NCI-H128 (cell line): ENCODE results near the gene PDE4D.

Source experiments
- DNase-seq: peaks from one replicate; lab custom pipeline; 2025; ENCODE audit not compliant: unreplicated experiment; lab: John Stamatoyannopoulos, UW

PDE4D gene

GRCh38 chr5:59840200-59840601 lies 53.3 kb downstream of the PDE4D start:
- no peak for DNase-seq

GRCh38 chr5:59838989-59839388 lies 54.5 kb downstream of the PDE4D start:
- DNase-seq = no peak

GRCh38 chr5:59838067-59838466 lies 55.5 kb downstream of the PDE4D start:
- no peak for DNase-seq

GRCh38 chr5:59837071-59837470 lies 56.5 kb downstream of the PDE4D start:
- no peak for DNase-seq

- DNase-seq = no peak
Observed at GRCh38 chr5:59835800-59836199, 57.7 kb downstream of the PDE4D start.

- DNase-seq = no peak
Observed at GRCh38 chr5:59833448-59833847, 60.1 kb downstream of the PDE4D start.

- DNase-seq = no peak
Observed at GRCh38 chr5:59832577-59833301, 60.8 kb downstream of the PDE4D start.

GRCh38 chr5:59831326-59832010 lies 62.1 kb downstream of the PDE4D start:
- no peak for DNase-seq

GRCh38 chr5:59830536-59831200 lies 62.9 kb downstream of the PDE4D start:
- DNase-seq = no peak

GRCh38 chr5:59829922-59830321 lies 63.6 kb downstream of the PDE4D start:
- no peak for DNase-seq

- no peak for DNase-seq
Observed at GRCh38 chr5:59829386-59829785, 64.1 kb downstream of the PDE4D start.

GRCh38 chr5:59828623-59829022 lies 64.9 kb downstream of the PDE4D start:
- no peak for DNase-seq

- no peak for DNase-seq
Observed at GRCh38 chr5:59826996-59827395, 66.5 kb downstream of the PDE4D start.

GRCh38 chr5:59823420-59823819 lies 70.1 kb downstream of the PDE4D start:
- DNase-seq = no peak

- DNase-seq = no peak
Observed at GRCh38 chr5:59819806-59820205, 73.7 kb downstream of the PDE4D start.

- DNase-seq = no peak
Observed at GRCh38 chr5:59817536-59817935, 76.0 kb downstream of the PDE4D start.

GRCh38 chr5:59816654-59817300 lies 76.7 kb downstream of the PDE4D start:
- no peak for DNase-seq

- DNase-seq = no peak
Observed at GRCh38 chr5:59814537-59814872, 79.0 kb downstream of the PDE4D start.

GRCh38 chr5:59813761-59814536 lies 79.6 kb downstream of the PDE4D start:
- peak; percentile 4 for DNase-seq

GRCh38 chr5:59810041-59810440 lies 83.5 kb downstream of the PDE4D start:
- peak; percentile 36 for DNase-seq

- DNase-seq = no peak
Observed at GRCh38 chr5:59807806-59808205, 85.7 kb downstream of the PDE4D start.
